ENCODE results near the gene CDYL2. TPM values are rescaled to one million over a fixed set of nuclear protein-coding genes. Genes with fewer than 3 reads are reported as not detected.
"Not testable (repeated sequence)": the region's sequence is repeated elsewhere in the genome, so short reads cannot be mapped to it uniquely, and the experiment has no call there.

Gene CDYL2
- total RNA-seq, 1 donor from 2014 or later, result 8.4 TPM

GRCh38 chr16:80794071-80794470 is 10.3 kb downstream of the CDYL2 start:
- H3K36me3 ChIP-seq (ENCODE audit: control insufficient read depth, insufficient read depth, low read length), result no peaks in the 10 kb centered on the region
- H3K27me3 ChIP-seq (ENCODE audit: control insufficient read depth, insufficient read depth, low read length), result no peaks in the 10 kb centered on the region
- no peak for DNase-seq (ENCODE audit: low read depth)
- no peak overlapping the region for H3K4me3 ChIP-seq (ENCODE audit: low read depth, low read length)
- TF ChIP-seq, protein P1, sequence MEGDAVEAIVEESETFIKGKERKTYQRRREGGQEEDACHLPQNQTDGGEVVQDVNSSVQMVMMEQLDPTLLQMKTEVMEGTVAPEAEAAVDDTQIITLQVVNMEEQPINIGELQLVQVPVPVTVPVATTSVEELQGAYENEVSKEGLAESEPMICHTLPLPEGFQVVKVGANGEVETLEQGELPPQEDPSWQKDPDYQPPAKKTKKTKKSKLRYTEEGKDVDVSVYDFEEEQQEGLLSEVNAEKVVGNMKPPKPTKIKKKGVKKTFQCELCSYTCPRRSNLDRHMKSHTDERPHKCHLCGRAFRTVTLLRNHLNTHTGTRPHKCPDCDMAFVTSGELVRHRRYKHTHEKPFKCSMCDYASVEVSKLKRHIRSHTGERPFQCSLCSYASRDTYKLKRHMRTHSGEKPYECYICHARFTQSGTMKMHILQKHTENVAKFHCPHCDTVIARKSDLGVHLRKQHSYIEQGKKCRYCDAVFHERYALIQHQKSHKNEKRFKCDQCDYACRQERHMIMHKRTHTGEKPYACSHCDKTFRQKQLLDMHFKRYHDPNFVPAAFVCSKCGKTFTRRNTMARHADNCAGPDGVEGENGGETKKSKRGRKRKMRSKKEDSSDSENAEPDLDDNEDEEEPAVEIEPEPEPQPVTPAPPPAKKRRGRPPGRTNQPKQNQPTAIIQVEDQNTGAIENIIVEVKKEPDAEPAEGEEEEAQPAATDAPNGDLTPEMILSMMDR (IDR thresholded peaks at IDR 0.05; ENCODE audit: insufficient read depth, low read length, poor library complexity, severe bottlenecking), result no peak

DNA sequence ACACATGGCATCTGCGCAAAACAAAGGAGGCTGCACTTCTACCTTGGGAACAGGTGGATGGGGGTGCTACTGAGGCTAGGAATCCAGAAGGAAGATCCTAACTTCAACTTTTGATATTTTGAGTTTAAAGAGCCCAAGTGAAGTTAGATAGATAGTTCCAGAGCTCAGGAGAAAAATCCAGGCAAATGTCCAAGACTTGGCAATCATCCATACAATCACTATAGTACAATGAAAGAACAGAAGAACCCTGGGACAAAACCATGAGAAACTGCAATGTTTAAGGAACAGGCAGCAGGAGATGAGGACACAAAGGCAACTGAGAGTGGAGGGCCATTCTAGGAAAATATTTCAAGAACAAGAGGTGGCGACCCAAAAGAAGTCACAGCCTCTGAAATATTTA is 12.4 kb downstream of the CDYL2 start:
- TF ChIP-seq, protein P1 (IDR thresholded peaks at IDR 0.05; ENCODE audit: insufficient read depth, low read length, poor library complexity, severe bottlenecking), result no peak
- Histone ChIP-seq H3K27me3 (ENCODE audit: control insufficient read depth, insufficient read depth, low read length) (no peaks in the 10 kb centered on the region), H3K4me3 (ENCODE audit: low read depth, low read length) (no peak overlapping the region), H3K36me3 (ENCODE audit: control insufficient read depth, insufficient read depth, low read length) (no peaks in the 10 kb centered on the region)
- no peak for DNase-seq (ENCODE audit: low read depth)

DNA sequence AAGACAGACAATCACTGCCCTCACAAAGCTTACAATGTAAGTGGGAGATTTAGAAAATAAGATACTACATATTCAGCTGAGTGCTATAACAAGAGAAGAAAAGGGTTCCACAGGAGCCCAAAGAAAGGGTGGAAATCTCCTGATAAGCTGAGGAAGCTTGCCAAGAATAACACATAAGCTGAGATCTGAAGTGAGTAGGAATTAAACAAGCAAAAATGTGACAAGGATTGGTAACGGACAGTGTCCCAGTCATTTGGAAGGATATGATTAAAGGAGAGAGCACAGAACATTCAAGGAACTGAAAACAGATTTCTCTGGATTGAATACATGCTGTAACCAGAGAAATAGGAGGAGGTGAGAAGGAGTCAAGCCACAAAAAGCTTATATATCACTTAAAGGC is 13.0 kb downstream of the CDYL2 start:
- DNase-seq (ENCODE audit: low read depth), result no peak
- TF ChIP-seq, protein P1 (IDR thresholded peaks at IDR 0.05; ENCODE audit: insufficient read depth, low read length, poor library complexity, severe bottlenecking), result no peak
- Histone ChIP-seq H3K27me3 (ENCODE audit: control insufficient read depth, insufficient read depth, low read length) (no peaks in the 10 kb centered on the region), H3K36me3 (ENCODE audit: control insufficient read depth, insufficient read depth, low read length) (no peaks in the 10 kb centered on the region), H3K4me3 (ENCODE audit: low read depth, low read length) (no peak overlapping the region)

GRCh38 chr16:80790751-80791150 is 13.6 kb downstream of the CDYL2 start:
- no peak overlapping the region for H3K4me3 ChIP-seq (ENCODE audit: low read depth, low read length)
- H3K27me3 ChIP-seq (ENCODE audit: control insufficient read depth, insufficient read depth, low read length), result no peaks in the 10 kb centered on the region
- no peak for DNase-seq (ENCODE audit: low read depth)
- no peaks in the 10 kb centered on the region for H3K36me3 ChIP-seq (ENCODE audit: control insufficient read depth, insufficient read depth, low read length)
- TF ChIP-seq, protein P1 (IDR thresholded peaks at IDR 0.05; ENCODE audit: insufficient read depth, low read length, poor library complexity, severe bottlenecking), result no peak

DNA sequence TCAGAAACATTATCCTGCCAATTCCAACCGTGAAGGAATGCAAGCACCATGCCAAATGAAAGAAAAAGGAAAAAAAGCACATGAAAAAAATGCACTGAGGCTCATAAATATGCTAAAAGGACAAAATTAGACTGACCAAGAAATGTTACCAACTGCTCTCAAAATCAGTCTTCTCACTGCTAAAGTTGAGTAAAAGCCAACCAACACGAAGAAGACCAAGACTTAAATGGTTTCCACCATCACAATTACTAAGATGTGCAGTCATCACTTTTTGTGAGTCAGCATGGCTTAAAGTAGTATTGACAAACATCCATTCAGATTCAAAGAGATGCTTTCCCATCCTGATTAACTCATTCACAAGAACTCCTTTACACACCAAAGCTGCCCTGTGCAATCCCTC is 16.4 kb downstream of the CDYL2 start:
- no peaks in the 10 kb centered on the region for H3K27me3 ChIP-seq (ENCODE audit: control insufficient read depth, insufficient read depth, low read length)
- no peak for DNase-seq (ENCODE audit: low read depth)

DNA sequence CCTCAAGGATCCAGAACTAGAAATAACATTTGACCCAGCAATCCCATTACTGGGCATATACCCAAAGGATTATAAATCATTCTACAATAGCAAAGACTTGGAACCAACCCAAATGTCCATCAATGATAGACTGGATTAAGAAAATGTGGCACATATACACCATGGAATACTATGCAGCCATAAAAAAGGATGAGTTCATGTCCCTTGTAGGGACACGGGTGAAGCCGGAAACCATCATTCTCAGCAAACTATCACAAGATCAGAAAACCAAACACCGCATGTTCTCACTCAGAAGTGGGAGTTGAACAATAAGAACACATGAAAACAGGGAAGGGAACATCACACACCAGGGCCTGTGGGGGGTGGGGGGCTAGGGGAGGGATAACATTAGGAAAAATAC is 17.8 kb downstream of the CDYL2 start:
- not testable (repeated sequence) for H3K36me3 ChIP-seq (ENCODE audit: control insufficient read depth, insufficient read depth, low read length)

More for the DNA sequence above, 16.4 kb downstream of the CDYL2 start:
- TF ChIP-seq, protein P1 (IDR thresholded peaks at IDR 0.05; ENCODE audit: insufficient read depth, low read length, poor library complexity, severe bottlenecking), result no peak
- H3K36me3 ChIP-seq (ENCODE audit: control insufficient read depth, insufficient read depth, low read length), result no peaks in the 10 kb centered on the region
- no peak overlapping the region for H3K4me3 ChIP-seq (ENCODE audit: low read depth, low read length)

More for the DNA sequence above, 17.8 kb downstream of the CDYL2 start:
- not testable (repeated sequence) for H3K27me3 ChIP-seq (ENCODE audit: control insufficient read depth, insufficient read depth, low read length); H3K4me3 ChIP-seq (ENCODE audit: low read depth, low read length); DNase-seq (ENCODE audit: low read depth)
